CD4-positive, alpha-beta T cell (primary cell): Measurements from ENCODE around the gene SMC4. TPM values are rescaled to one million over a fixed set of nuclear protein-coding genes. Genes with fewer than 3 reads are reported as not detected.
A peak's percentile ranks its signal among the peaks of the same experiment; 100 is the strongest.

Experiments
- ATAC-seq: fragments of 200-7000 bp; cut with Tn5 transposase; one replicate; pipeline ENCODE4 v1.10.0; 2022; ENCODE audit warnings: mild to moderate bottlenecking; ENCODE audit not compliant: poor library complexity
- CTCF ChIA-PET: fragments of 350-600 bp; sonication (Branson Sonifier 250); formaldehyde crosslinking; loops from one replicate; lab custom pipeline; 2021; ENCODE audit warnings: antibody characterized with exemption, inconsistent platforms; lab: Charles Lee
- POLR2A ChIA-PET: fragments of 350-600 bp; sonication (Branson Sonifier 250); formaldehyde crosslinking; loops from one replicate; lab custom pipeline; 2021; ENCODE audit warnings: antibody characterized with exemption, inconsistent platforms; lab: Charles Lee
- DNase-seq, 14 experiments: peaks; one replicate each; pipeline ENCODE4 v3.0.0-alpha.2; 2013 to 2020; ENCODE audit warnings: mixed read lengths in 2 of 14
- H3K27ac ChIP-seq, 2 donors: one replicate each; pipeline versions ENCODE4 v1.5.1 to v1.7.0; 2013; ENCODE audit warnings: low read length in 2 of 2, low read depth in 1 of 2, mild to moderate bottlenecking in 1 of 2
- H3K27me3 ChIP-seq, 2 experiments: 1 replicate in 1 of 2; 2 replicates in 1 of 2; pipeline versions ENCODE4 v1.6.1 to v1.7.0; 2013; ENCODE audit warnings: low read length in 2 of 2, control low read depth in 1 of 2, mild to moderate bottlenecking in 1 of 2, moderate library complexity in 1 of 2; ENCODE audit not compliant: insufficient read depth in 2 of 2, control insufficient read depth in 1 of 2
- H3K36me3 ChIP-seq: one replicate; pipeline ENCODE4 v1.6.1; 2013; ENCODE audit warnings: low read length, control low read depth; ENCODE audit not compliant: insufficient read depth
- H3K4me1 ChIP-seq: one replicate; pipeline ENCODE4 v1.6.1; 2013; ENCODE audit warnings: low read length, control low read depth; ENCODE audit not compliant: insufficient read depth
- H3K4me3 ChIP-seq: one replicate; pipeline ENCODE4 v1.5.1; 2013; ENCODE audit warnings: mild to moderate bottlenecking, low read length, moderate library complexity
- H3K9me3 ChIP-seq, 2 experiments: 1 replicate in 1 of 2; 2 replicates in 1 of 2; pipeline versions ENCODE4 v1.6.1 to v1.7.0; 2013; ENCODE audit warnings: low read length in 2 of 2, mild to moderate bottlenecking in 2 of 2, control low read depth in 1 of 2, moderate library complexity in 1 of 2; ENCODE audit not compliant: control insufficient read depth in 1 of 2, insufficient read depth in 1 of 2
- H3K27ac Mint-ChIP-seq: one replicate; pipeline ENCODE4 v1.8.0; 2020; ENCODE audit warnings: mixed read lengths
- H3K27me3 Mint-ChIP-seq: one replicate; pipeline ENCODE4 v1.8.0; 2021; ENCODE audit warnings: mixed read lengths
- H3K36me3 Mint-ChIP-seq: one replicate; pipeline ENCODE4 v1.8.0; 2021; ENCODE audit warnings: low read depth, mixed read lengths
- H3K4me1 Mint-ChIP-seq: one replicate; pipeline ENCODE4 v1.8.0; 2021; ENCODE audit warnings: low read depth, mixed read lengths
- H3K4me3 Mint-ChIP-seq: one replicate; pipeline ENCODE4 v1.8.0; 2020; ENCODE audit warnings: mild to moderate bottlenecking, mixed read lengths
- H3K9me3 Mint-ChIP-seq: one replicate; pipeline ENCODE4 v1.8.0; 2020; ENCODE audit warnings: mixed read lengths
- intact Hi-C, 2 experiments: fragments of 100-400 bp; cut with DNase I in 1 of 2; cut with micrococcal nuclease in 1 of 2; formaldehyde crosslinking; loops; one replicate each; pipeline versions ENCODE4 v1.15.1 to v1.9.0; 2023 to 2025; cut with DNase I, micrococcal nuclease
- total RNA-seq, 174 experiments: library from RNA in 2 of 174; stranded (reverse) in 2 of 174; gene quantifications; one replicate each; pipeline ENCODE4 v1.2.3 and lab custom pipeline; 2021 to 2026
- TF ChIP-seq, protein P1 (sequence below): fragments of 200-600 bp; IDR thresholded peaks from one replicate; pipeline ENCODE4 v1.8.0; 2022; ENCODE audit warnings: antibody characterized with exemption, mild to moderate bottlenecking

The SMC4 gene
- total RNA-seq, 2 experiments from 2014 or later, result 52.3 to 58.8 TPM

DNA sequence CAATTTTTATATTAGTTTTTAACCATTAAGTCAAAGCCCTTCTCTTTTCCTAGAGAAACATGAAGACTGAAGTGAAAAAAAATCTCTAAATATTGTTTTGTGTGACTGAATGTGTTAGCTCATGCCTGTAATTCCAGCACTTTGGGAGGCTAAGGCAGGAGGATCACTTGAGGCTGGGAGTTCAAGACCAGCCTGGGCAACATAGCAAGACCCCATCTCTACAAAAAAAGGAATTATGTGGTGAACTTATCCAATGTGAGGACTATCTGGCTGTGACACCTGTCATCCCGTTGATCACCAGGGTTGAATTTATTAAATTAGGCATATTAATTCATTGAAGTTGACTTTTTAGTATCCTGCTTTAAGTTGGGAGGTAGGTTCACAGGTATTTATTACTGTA is 13.0 kb downstream of the SMC4 start:
- H3K9me3 Mint-ChIP-seq, result no peaks in the 10 kb centered on the region
- peaks cover 58% of the 10 kb centered on the region for H3K36me3 Mint-ChIP-seq
- Histone ChIP-seq H3K27ac (no peak overlapping the region), H3K4me3 (no peak overlapping the region), H3K36me3 (peaks cover 20% of the 10 kb centered on the region), H3K9me3 (no peaks in the 10 kb centered on the region), H3K4me1 (no peaks in the 10 kb centered on the region), H3K27me3 (no peaks in the 10 kb centered on the region)
- peaks cover 24% of the 10 kb centered on the region for H3K4me1 Mint-ChIP-seq
- no peak for DNase-seq
- ATAC-seq, result no peak
- H3K4me3 Mint-ChIP-seq, result no peak overlapping the region
- TF ChIP-seq, protein P1, sequence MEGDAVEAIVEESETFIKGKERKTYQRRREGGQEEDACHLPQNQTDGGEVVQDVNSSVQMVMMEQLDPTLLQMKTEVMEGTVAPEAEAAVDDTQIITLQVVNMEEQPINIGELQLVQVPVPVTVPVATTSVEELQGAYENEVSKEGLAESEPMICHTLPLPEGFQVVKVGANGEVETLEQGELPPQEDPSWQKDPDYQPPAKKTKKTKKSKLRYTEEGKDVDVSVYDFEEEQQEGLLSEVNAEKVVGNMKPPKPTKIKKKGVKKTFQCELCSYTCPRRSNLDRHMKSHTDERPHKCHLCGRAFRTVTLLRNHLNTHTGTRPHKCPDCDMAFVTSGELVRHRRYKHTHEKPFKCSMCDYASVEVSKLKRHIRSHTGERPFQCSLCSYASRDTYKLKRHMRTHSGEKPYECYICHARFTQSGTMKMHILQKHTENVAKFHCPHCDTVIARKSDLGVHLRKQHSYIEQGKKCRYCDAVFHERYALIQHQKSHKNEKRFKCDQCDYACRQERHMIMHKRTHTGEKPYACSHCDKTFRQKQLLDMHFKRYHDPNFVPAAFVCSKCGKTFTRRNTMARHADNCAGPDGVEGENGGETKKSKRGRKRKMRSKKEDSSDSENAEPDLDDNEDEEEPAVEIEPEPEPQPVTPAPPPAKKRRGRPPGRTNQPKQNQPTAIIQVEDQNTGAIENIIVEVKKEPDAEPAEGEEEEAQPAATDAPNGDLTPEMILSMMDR, result no peak
- no peak overlapping the region for H3K27ac Mint-ChIP-seq
- ChIA-PET CTCF (interaction anchor here (2.4 kb wide), 1 partner anchor 10 kb away, joined by 15 read pairs; no protein-coding TSS in a partner anchor), POLR2A (interaction anchor here (2.2 kb wide), 1 partner anchor 13 kb away, joined by 10 read pairs; the partner anchor contains the start of gene SMC4)
- no peaks in the 10 kb centered on the region for H3K27me3 Mint-ChIP-seq
- intact Hi-C loops, result loop anchor here (1.0 to 10.0 kb wide), 9 partner anchors 48 to 1568 kb away; partner anchors contain the start of gene IL12A (in 1 of the 2)

DNA sequence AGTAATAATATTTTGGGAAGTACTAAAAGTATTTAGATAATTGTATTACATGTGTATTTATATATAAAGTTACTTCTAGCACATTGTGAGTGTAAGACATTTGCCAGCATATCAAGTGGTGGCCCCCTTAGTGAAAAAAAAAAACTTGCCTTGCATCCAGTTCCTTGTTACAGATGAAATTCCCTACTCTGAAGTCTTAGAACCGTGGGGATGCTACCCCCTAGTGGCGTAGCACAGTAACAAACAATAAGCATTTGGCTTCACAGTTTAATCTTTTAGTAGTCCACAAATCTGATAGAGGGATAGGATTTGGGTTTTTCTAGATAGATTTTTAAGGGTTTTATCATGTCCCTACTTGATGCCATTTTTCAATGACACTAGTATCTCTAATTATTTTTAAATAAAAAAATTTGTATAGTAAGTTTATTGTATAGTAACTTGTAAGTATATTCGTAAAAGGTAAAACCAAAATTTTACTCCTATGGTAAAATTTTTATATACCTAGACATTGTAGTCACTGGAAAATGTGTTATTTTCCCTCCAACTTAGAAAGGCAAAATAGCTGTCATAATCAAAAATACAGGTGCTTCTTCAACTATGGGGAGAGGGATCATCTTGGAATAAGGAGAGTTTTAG is 14.3 kb downstream of the SMC4 start:
- Histone ChIP-seq H3K4me3 (no peak overlapping the region), H3K9me3 (no peaks in the 10 kb centered on the region), H3K36me3 (peaks cover 28% of the 10 kb centered on the region), H3K27me3 (no peaks in the 10 kb centered on the region), H3K4me1 (no peaks in the 10 kb centered on the region), H3K27ac (no peak overlapping the region)
- ATAC-seq, result peak; percentile 93
- H3K27me3 Mint-ChIP-seq, result no peaks in the 10 kb centered on the region
- DNase-seq, result peak; percentile 32 to 85 (median 54)
- peaks cover 60% of the 10 kb centered on the region for H3K36me3 Mint-ChIP-seq
- intact Hi-C loops, result loop anchor here (1.0 to 10.0 kb wide), 12 partner anchors 49 to 1569 kb away; partner anchors contain the start of gene IL12A (in 2 of the 2)
- CTCF ChIA-PET, result interaction anchor here (0.7 to 2.4 kb wide), 9 partner anchors 11 to 425 kb away, joined by 3 to 15 read pairs (median 5); partner anchors contain the start of gene IL12A
- POLR2A ChIA-PET, result interaction anchor here (0.6 to 2.2 kb wide), 4 partner anchors 14 to 808 kb away, joined by 3 to 10 read pairs (median 6); partner anchors contain the start of genes SMC4 and TRIM59
- no peaks in the 10 kb centered on the region for H3K9me3 Mint-ChIP-seq
- H3K4me3 Mint-ChIP-seq, result no peak overlapping the region
- H3K4me1 Mint-ChIP-seq, result peaks cover 21% of the 10 kb centered on the region
- no peak overlapping the region for H3K27ac Mint-ChIP-seq
- TF ChIP-seq, protein P1, result peak; percentile 91

DNA sequence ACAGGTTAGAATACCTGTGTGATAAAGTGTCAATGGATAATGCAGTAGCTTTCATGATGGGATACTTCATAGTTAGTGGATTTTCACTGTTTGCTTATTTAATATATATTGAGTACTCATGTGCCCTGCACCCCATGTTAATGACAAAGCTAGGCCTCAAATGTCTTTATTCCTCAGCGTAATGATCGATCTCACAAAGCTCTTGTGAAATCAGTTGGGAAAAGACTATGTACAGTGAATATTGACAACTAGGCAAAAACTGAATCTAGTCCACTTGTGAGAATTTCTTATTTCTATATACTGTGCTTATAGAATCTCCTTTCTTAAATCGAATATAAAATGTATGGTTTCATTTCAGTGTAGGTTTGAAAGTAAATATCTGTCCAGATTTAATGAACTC is 17.9 kb downstream of the SMC4 start:
- no peak overlapping the region for H3K4me3 ChIP-seq
- Mint-ChIP-seq H3K4me1 (peaks cover 21% of the 10 kb centered on the region), H3K27ac (no peak overlapping the region), H3K36me3 (peaks cover 83% of the 10 kb centered on the region), H3K27me3 (no peaks in the 10 kb centered on the region), H3K9me3 (no peaks in the 10 kb centered on the region), H3K4me3 (no peak overlapping the region)
- no peaks in the 10 kb centered on the region for H3K4me1 ChIP-seq
- DNase-seq (no peak), ATAC-seq (no peak)
- H3K27me3 ChIP-seq, result no peaks in the 10 kb centered on the region
- H3K9me3 ChIP-seq, result no peaks in the 10 kb centered on the region
- TF ChIP-seq, protein P1, result no peak
- intact Hi-C loops, result loop anchor here (10.0 kb wide), 3 partner anchors 53 to 1573 kb away; no protein-coding TSS in a partner anchor
- peaks cover 36% of the 10 kb centered on the region for H3K36me3 ChIP-seq
- ChIA-PET CTCF (no interaction called here), POLR2A (interaction anchor here (2.8 kb wide), 1 partner anchor 32 kb away, joined by 11 read pairs; the partner anchor contains the start of gene TRIM59)
- H3K27ac ChIP-seq, result no peak overlapping the region
